Measurements from ENCODE around the gene PLD4.

The PLD4 gene

DNA sequence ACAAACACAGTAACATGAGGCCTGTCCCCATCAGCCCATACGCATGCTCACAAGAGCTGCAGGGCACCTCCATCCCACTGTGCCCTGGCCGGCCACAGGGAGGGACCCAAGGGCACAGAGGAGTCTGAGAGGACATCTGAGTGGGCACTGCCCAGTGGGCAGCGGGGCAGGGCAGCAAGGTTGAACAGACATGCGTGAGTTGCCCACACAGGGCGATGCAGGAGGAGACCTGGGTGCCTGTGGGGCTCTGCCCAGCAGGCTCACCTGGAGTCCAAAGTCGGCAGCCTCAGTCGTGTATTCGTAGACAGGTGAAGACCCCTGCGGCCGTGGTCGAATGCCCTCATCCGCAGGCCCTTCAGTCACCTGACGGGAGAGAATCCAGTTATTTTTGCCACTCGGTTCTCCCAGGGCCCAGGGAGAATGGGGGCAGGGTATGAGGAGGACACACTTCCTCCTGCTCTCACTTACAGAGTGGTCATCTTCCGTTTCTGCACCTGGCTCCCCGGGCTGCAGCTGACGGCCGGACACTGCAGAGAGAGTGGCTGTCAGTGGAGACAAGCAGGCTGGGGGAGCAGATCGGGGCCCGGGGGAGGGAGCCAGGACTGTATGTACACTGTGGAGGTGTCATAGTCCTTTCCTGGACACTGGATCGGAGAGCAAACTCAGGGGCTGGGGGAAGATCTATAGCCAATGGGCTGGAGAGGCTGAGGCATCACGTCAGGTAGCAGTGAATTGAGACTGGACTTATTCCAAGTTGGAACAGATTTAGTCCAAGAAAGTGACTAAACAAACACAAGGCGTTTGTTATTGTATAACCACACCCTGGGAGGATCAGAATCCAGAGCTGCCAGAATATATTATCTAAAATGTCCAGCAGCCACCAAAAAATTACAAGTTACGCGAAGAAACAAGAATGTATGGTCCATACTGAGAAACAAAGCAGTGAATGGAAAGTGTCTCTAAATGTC lies 32.8 kb downstream of the PLD4 start:
- no peak for DNase-seq

DNA sequence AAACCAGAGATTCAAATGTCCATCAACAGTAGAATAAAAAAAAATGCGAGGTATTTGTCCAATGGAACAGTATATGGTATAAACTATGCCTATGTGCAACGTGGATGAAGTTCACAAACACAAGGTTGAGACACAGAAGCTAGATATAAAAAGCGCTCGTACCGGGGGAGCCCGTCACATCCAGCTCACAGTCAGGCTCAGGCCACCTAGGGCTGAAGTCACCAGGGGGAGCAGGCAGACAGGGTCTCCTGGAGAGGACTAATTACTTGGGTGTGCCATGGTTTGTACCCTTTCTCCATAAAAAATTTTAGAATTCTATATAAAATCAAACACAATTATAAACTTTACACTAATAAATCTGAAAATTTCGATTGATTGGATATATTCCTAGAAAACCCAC lies 39.9 kb downstream of the PLD4 start:
- DNase-seq: no peak

GRCh38 chr14:104965561-104966231 lies 41.0 kb downstream of the PLD4 start:
- DNase-seq: no peak

DNA sequence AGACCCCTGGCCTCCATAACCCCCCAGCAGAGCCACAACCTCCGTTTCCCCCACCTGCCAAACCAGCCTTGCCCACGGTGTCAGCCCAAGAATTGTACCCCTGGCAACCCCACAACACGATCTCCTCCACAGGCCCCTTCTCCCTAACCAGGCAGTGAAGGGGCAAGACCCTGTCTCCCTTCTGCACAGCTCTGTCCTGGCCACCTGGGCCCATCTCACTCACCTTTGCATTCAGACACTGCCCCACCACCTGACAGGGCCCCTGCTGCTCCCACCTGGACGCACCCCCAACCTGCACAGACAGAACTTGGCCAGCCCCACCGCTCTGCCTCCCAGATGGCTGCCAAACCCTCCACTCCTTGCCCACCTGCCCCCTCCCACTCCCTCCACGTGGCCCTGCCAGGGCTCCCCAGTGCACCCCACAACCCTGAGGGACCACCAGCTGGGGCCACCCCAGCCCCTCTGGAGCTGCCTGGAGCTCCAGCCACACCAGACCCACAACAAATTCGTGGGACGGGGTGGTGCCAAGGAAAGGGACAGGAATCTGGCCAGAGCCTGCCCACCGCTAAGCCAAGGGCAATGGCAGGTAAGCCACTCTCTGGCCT lies 41.7 kb downstream of the PLD4 start:
- no peak for DNase-seq

GRCh38 chr14:104966981-104967385 lies 42.3 kb downstream of the PLD4 start:
- no peak for DNase-seq

DNA sequence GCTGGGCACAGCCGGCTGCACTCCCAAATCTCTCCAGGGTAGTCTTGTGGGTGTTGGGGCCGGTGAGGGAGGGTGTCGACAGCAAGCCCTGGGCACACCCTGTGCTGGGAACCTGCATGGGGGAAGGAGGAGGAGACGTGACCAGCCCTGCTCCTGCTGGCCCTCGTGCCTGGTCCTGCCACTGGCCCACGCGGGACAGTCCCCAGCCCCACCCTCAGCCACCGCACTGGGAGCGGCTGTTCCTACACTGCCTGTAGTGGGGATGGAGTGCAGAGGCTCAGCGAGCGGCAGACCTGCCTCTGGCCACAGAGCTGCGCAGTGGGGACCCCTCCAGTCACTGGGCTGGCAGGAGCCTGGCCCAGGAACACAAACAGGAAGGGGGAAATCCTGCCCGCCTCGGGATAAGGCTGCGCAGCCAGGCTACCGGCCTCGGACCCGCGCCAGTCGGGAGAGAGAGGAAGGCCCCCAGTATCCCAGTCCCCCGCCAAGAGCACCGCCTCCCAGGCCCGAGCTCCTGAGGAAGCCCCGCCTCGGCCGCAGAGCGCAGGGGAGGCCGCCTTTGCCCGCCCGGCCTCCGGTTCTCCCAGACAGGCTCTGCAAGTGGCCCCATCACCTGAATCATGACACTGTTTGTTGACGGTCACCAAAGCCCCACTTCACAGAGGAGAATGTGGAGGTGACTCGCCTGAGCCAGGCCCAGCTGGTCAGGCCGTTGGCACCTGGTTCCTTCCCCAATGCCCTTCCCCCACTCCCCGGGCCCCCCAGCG lies 42.9 kb downstream of the PLD4 start:
- DNase-seq: peak; percentile 84

GRCh38 chr14:104968153-104968527 lies 43.5 kb downstream of the PLD4 start:
- peak; percentile 90 for DNase-seq

GRCh38 chr14:104968541-104969401 lies 44.1 kb downstream of the PLD4 start:
- peak; percentile 85 for DNase-seq

DNA sequence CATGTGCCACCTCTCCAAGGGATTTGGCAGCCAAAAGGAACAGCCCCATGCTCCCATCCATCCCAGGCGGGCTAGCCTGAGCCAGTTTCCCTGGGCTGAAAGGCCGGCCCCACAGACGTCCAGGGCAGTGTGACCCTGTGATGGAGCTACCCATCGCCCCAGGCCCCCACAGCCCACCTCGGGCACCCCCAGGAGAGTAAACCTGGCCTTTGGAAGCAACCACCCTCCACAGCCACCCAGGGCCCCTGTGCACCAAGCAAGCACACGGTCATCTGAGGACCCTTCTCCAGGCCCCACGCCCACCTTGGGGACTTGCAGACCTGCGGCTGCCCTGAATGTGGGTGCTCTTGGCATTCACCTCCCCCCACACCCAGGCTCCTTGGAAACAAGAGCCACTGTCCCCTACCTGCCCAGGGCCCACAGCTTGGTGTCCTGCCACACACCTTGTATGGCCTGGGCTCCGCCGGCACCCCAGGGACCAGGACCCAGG lies 45.1 kb downstream of the PLD4 start:
- no peak for DNase-seq

GRCh38 chr14:104970231-104971068 lies 45.8 kb downstream of the PLD4 start:
- DNase-seq: peak; percentile 95

DNA sequence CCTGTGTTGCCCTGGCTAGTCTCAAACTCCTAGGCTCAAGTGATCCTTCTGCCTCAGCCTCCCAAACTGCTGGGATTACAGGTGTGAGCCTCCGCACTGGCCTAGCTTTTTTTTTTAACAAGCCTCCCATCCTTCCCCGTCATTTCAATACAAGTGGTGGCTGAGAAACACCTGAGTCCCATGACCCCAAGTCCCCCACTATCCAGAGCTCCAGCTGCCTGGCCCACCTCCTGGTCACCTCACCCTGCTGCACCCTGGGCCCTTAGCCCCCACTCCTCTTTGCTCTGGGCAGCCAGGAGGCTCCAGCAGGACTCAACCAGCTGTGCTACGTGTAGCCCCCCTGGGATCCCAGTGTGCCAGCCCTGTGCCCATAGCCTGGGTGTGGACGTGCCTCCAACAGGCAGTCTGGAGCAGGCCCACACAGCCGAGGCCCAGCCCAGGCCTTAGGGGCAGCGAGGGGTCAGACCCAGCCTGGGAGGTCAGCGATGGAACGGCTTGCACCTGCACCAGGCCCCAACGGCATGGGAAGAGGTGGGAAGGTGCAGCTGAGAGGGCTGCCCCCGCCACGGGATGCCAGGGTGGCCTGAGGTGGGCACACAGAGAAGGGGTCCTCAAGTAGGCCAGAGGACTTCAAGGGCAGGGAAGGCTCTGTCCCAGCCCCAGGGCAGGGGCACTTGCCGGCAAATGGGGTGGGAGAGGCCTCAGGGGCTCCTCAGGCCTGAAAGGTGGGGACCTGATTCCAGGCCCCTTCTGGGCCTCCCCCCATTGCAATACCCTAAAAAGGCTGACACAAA lies 47.0 kb downstream of the PLD4 start:
- no peak for DNase-seq

DNA sequence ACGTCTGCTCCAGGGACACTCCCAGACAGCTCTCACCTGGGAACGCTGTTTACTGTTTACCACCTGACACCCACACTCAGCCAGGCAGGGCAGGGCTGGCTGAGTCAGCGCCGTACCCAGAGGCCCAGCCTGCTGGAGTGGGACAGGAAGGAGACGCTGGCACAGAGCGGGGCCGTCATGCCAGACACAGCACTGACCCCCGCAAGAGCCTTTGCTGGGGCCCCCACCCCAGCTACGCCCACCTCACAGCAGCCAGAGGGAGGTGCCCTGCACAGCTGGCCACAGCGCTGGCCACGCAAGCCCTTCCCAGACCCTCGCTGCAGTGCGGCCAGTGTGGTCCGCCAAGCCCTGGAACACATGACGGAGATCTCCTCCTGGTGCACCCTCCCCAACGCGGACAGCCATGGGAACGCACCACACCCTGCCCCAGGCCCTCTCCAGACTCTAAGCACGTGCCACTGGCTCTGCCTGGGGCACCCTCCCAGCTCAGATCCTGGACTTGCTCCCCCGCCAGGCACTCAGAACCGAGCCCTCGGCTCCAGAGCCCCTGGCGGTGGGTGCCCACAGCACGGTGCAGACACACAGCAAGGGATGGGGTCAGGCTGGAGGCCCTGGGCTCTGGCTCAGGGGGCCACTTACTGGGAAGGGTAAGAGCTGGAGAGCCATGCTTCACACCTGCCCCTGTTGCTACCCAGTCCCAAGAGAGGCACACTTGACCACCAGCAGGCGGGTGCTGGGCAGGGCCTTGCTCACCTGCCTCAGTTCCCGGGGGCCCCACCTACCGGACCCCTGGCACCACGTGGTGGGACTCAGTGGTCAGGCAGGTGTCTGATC lies 47.8 kb downstream of the PLD4 start:
- peak; percentile 87 for DNase-seq

DNA sequence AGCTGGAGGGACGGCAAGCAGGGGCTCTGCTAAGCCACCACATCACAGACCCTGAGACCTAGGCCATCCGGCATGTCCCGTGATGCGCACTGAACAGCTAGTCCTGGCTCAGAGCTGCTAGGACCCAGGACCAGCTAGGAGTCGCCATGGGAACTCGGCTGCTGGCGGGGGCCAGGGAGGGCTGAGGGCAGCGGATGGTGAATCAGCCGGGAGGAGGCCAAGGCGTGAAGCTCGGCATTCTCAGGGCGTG lies 48.4 kb downstream of the PLD4 start:
- DNase-seq: peak; percentile 99

DNA sequence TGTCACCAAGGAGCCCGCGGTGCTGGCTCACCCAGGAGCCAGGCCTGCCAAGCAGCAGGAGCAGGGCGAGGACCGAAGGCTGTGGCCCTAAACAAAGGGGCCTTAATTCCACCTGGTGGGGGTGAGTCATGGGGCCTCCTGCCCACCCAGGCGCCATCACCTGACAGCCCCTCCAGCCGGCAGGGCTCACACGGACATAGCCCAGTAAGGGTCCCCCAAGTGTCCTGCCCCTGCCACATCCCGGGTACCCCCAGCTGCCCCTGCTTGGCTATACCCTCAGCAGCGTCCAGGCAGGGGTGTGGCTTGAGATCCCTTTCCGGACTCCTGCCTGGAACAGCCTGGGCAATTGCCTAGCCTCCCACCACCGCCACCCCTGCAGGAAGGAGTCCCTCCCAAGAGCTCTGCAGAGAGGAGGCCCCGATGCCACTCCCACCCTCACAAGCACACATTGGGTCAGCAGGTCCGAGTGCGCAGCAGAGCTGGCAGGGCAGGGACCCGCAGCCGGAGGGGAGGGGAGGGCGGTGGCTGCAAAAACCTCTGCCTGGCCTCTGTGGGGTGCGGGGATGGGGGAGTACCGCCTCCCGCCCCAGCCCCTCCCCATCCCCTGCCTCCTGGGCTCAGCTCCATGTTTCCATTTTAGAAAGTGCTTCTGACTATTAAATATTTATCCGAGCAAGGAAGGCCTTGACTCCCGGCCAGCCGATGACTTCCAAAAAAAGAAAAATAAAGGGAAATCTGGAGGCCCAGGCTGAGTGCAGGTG lies 48.9 kb downstream of the PLD4 start:
- DNase-seq: no peak

DNA sequence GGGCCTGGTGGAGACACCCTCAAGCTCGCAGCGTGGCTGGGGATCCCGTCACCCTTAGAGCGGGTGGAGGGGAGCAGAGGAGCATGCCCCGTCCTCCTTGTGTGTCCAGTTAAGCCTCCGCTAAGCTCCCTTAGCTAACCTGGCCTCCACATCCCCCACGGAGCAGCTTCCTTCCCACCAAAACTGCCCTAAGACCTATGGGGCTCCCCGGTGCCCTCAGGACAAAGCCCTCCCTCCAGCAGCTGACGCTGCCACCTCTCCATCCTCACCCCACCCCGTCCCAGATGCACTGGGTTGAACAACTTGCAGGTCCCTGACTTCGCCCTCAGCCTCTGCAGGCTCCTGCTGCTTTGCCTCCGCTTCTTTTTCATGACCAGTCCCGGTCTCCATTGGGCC lies 49.5 kb downstream of the PLD4 start:
- no peak for DNase-seq

DNA sequence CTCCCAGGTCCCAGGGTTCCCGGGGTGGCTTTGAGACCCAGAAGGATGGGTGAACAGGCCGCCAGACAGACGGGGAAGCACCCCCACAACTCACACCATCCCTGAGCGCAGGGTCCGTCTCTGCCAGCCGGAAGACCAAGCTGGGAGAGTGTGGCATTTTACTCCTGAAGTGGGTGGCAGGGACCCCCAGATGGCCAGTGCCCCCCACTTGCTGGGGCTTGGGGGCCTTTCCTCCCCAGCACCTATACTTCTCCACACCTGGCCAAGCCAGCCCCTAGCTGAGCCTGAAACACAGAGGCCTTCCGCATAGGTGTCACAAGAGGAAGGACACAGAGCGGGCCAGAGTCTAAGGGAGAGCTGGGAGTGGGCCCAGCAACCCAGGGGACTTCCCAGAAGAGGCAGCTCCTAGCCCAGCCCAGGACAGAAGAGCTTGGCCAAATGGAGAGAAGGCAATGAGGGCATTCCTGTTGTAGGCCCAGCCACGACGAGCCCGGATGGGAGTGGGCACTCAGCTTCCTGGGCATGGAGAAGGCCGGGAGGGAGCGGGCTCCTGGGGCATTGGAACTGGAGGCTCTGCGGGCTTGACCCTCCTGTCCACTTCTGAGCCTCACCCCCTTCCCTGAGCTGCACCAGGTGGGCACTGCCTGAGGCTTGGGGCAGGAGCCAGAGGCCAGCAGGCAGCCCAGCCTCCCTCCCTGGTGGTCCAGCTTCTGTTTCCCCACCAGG lies 50.1 kb downstream of the PLD4 start:
- no peak for DNase-seq

DNA sequence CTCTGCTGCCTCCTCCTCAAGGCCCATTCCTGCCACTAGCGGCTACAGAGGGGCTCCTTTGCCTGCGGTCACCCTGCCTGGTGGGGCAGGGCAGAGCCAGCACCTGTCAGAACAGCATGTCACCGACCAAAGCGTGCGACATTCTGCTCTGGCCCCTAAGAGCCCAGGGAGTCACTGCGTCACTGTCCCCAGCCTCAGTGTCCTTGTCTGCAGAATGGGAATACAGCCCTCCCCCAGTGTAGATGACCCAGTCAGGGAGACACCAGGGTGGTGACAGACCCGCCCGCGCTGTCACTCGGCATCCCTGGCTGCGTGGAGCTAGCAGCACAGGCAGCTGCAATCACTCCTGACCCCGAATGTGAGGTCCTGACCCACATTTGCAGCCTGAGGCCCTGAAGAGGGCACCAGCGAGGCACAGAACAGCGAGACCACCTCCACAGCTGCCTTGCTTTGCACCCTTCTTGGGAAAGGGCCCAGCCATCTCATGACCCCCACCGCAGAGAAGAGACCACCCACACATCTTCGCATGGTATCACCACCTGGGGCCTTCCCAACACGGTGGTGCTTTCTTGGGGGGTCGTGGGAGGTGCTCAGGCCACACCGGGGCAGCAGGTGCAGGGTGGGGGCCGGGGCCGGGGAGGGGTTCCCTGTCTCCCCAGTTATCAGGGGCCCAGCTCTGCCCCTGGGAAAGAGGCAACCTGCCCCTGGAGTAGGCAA lies 51.0 kb downstream of the PLD4 start:
- DNase-seq: peak; percentile 70

Data from islet precursor cell (in vitro differentiated cells).